Activated naive CD8-positive, alpha-beta T cell treated with anti-CD3 and anti-CD28 coated beads for 36 hours (primary cell): ENCODE measurements around the gene DCAF6. TPM values are rescaled to one million over a fixed set of nuclear protein-coding genes. Genes with fewer than 3 reads are reported as not detected.

Experiments
- DNase-seq: peaks from one replicate; pipeline ENCODE4 v3.0.0; 2021
- H3K27ac Mint-ChIP-seq: one replicate; pipeline ENCODE4 v1.8.0; 2022; ENCODE audit warnings: mild to moderate bottlenecking, moderate library complexity, mixed read lengths
- H3K27me3 Mint-ChIP-seq: one replicate; pipeline ENCODE4 v1.8.0; 2022; ENCODE audit warnings: mild to moderate bottlenecking, mixed read lengths
- H3K36me3 Mint-ChIP-seq: one replicate; pipeline ENCODE4 v1.8.0; 2021; ENCODE audit warnings: mild to moderate bottlenecking, mixed read lengths
- H3K4me1 Mint-ChIP-seq: one replicate; pipeline ENCODE4 v1.8.0; 2021; ENCODE audit warnings: mixed read lengths
- H3K4me3 Mint-ChIP-seq: one replicate; pipeline ENCODE4 v1.8.0; 2022; ENCODE audit warnings: mild to moderate bottlenecking, moderate library complexity, mixed read lengths
- H3K9me3 Mint-ChIP-seq: one replicate; pipeline ENCODE4 v1.8.0; 2022; ENCODE audit warnings: mixed read lengths
- total RNA-seq, 2 experiments: library from RNA; stranded (reverse); gene quantifications; one replicate each; pipeline ENCODE4 v1.2.3, GENCODE V29; 2021

DCAF6 gene
- total RNA-seq, 2 experiments from 2014 or later: 23.3 to 24.3 TPM

GRCh38 chr1:167935216-167936067 is 1.0 kb upstream of the DCAF6 start:
- H3K9me3 Mint-ChIP-seq: no peaks in the 10 kb centered on the region
- peak overlapping the region; percentile 96 for H3K4me3 Mint-ChIP-seq
- H3K4me1 Mint-ChIP-seq: peaks cover 22% of the 10 kb centered on the region
- H3K27ac Mint-ChIP-seq: peak overlapping the region; percentile 100
- peaks cover 6% of the 10 kb centered on the region for H3K36me3 Mint-ChIP-seq
- peak; percentile 51 for DNase-seq
- H3K27me3 Mint-ChIP-seq: no peaks in the 10 kb centered on the region

DNA sequence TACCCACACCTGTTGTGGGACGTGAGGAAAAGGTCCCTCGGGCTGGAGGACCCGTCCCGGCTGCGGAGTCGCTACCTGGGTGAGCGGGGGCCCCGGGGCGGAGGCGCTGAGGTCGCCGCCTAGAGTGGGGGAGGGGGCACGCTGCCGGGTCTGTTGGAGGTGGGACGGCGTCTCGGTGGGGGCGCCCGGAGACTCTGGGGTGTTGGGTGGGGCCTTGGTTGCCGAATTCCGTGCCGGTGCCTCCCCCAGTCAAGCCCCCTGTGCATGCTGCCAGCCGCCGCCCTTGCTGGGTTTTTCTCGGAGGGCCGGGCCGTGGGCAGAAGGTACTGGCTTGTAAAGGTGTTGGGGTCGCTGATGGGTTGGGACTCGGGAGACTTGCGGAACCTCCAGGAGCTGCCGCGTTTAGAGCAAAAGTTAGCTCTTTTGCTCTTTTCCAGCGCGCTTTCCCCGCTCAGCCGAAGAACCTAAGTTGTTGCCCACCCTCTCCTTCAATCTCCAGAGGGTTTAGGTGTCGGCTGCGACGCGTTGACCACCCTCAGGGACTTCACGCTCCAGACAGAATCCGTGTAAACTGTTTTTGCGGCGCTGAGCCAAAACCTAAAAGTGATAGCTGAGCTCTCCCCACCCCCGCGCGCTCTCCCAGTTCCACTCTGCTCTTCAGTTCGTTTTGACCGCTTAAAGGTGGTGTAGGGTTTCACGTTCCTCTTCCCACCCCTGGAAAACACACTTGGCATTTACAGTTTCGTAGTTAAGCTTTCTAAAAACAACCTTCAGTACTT is 636 bp downstream of the DCAF6 start, which contains the start of gene MPC2:
Gene MPC2, minus strand, starts transcription at position 143 of the 779 bp plus-strand sequence. CDS start 1,231 bp downstream, outside the sequence.
- Mint-ChIP-seq H3K4me3 (peak within 1 kb of the TSS; percentile 96), H3K36me3 (peaks cover 8% of the 10 kb centered on the region), H3K4me1 (peaks cover 31% of the 10 kb centered on the region), H3K9me3 (no peaks in the 10 kb centered on the region), H3K27ac (peak within 1 kb of the TSS; percentile 100), H3K27me3 (no peaks in the 10 kb centered on the region)
- DNase-seq: peak; percentile 77

DNA sequence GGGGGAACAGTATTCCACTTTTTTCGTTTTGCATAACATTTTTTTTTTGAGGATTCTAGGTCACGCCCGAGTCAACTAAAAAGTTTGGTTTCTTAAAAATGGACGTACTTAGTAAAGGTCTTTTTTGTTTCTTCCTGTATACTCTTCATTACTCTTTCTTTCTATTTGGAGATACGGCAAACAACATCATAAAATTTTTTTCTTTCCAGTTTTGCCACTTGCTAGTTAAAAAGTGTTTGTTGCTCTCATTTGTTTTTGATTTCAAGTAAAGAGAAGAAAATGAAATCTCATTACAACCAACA is 1.2 kb downstream of the DCAF6 start:
- H3K9me3 Mint-ChIP-seq: no peaks in the 10 kb centered on the region
- peak overlapping the region; percentile 96 for H3K4me3 Mint-ChIP-seq
- H3K27ac Mint-ChIP-seq: peak overlapping the region; percentile 100
- peaks cover 29% of the 10 kb centered on the region for H3K4me1 Mint-ChIP-seq
- no peaks in the 10 kb centered on the region for H3K27me3 Mint-ChIP-seq
- peaks cover 8% of the 10 kb centered on the region for H3K36me3 Mint-ChIP-seq
- DNase-seq: no peak

- Mint-ChIP-seq H3K4me1 (peaks cover 27% of the 10 kb centered on the region), H3K4me3 (peak overlapping the region; percentile 96), H3K9me3 (no peaks in the 10 kb centered on the region), H3K27ac (peak overlapping the region; percentile 38), H3K36me3 (peaks cover 6% of the 10 kb centered on the region), H3K27me3 (no peaks in the 10 kb centered on the region)
- no peak for DNase-seq
These were observed 1.7 kb downstream of the DCAF6 start for GRCh38 chr1:167938080-167938636.

DNA sequence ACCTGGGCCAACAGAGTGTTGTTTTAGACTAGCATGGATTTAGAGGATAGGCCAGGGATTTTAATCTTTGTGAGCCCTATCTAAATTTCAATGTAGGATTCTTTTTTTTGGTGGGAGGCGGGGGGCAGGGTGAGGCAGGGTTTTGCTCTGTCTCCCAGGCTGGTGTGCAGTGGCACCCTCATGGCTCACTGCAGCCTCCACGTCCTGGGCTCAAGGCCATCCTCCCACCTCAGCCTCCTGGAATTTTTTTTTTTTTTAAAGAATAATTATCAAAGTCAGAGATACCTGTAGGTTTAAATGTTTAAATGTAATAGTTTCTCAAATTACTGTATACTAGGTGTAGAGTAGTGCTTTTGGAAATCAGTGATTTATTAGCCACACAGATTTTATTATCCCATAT is 3.8 kb downstream of the DCAF6 start:
- H3K36me3 Mint-ChIP-seq: peaks cover 15% of the 10 kb centered on the region
- H3K27me3 Mint-ChIP-seq: no peaks in the 10 kb centered on the region
- DNase-seq: no peak
- H3K27ac Mint-ChIP-seq: no peak overlapping the region
- H3K4me1 Mint-ChIP-seq: peaks cover 16% of the 10 kb centered on the region
- no peak overlapping the region for H3K4me3 Mint-ChIP-seq
- no peaks in the 10 kb centered on the region for H3K9me3 Mint-ChIP-seq

GRCh38 chr1:167943541-167943940 is 7.1 kb downstream of the DCAF6 start:
- H3K27ac Mint-ChIP-seq: no peak overlapping the region
- no peaks in the 10 kb centered on the region for H3K27me3 Mint-ChIP-seq
- no peaks in the 10 kb centered on the region for H3K9me3 Mint-ChIP-seq
- no peak for DNase-seq
- peaks cover 23% of the 10 kb centered on the region for H3K36me3 Mint-ChIP-seq
- H3K4me3 Mint-ChIP-seq: no peak overlapping the region
- H3K4me1 Mint-ChIP-seq: peaks cover 31% of the 10 kb centered on the region

- peaks cover 26% of the 10 kb centered on the region for H3K4me1 Mint-ChIP-seq
- H3K36me3 Mint-ChIP-seq: peaks cover 25% of the 10 kb centered on the region
- no peaks in the 10 kb centered on the region for H3K27me3 Mint-ChIP-seq
- no peak overlapping the region for H3K4me3 Mint-ChIP-seq
- H3K9me3 Mint-ChIP-seq: no peaks in the 10 kb centered on the region
- no peak for DNase-seq
- H3K27ac Mint-ChIP-seq: no peak overlapping the region
These were observed 11.2 kb downstream of the DCAF6 start for GRCh38 chr1:167947733-167948132.

GRCh38 chr1:167949785-167950184 is 13.3 kb downstream of the DCAF6 start:
- Mint-ChIP-seq H3K4me3 (no peak overlapping the region), H3K36me3 (peaks cover 29% of the 10 kb centered on the region), H3K9me3 (no peaks in the 10 kb centered on the region), H3K27ac (no peak overlapping the region), H3K27me3 (no peaks in the 10 kb centered on the region), H3K4me1 (peaks cover 26% of the 10 kb centered on the region)
- DNase-seq: no peak

DNA sequence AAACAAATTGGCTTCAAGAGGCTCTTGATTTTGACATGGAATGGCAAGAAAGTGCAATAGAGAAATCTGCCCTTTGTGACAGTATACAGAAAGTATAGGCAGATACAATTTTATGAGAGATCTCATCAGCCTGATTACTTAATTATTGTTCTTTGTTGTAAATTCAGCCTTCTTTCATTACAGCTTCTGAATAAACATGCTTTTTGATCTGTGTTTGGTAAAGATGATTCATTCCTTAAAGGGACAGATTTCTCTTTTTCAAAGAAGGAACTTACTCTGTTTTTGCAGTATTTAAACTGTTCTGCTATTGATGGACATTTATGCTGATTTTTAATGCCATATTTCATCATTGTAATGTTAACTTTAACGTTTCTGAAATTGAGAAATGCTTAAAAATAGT is 14.1 kb downstream of the DCAF6 start:
- Mint-ChIP-seq H3K36me3 (peaks cover 30% of the 10 kb centered on the region), H3K27me3 (no peaks in the 10 kb centered on the region), H3K27ac (no peak overlapping the region), H3K4me3 (no peak overlapping the region), H3K4me1 (peaks cover 26% of the 10 kb centered on the region), H3K9me3 (no peaks in the 10 kb centered on the region)
- DNase-seq: no peak

GRCh38 chr1:167955915-167956314 is 19.4 kb downstream of the DCAF6 start:
- Mint-ChIP-seq H3K9me3 (no peaks in the 10 kb centered on the region), H3K4me1 (peaks cover 12% of the 10 kb centered on the region), H3K4me3 (no peak overlapping the region), H3K27ac (no peak overlapping the region), H3K36me3 (peaks cover 46% of the 10 kb centered on the region), H3K27me3 (no peaks in the 10 kb centered on the region)
- DNase-seq: no peak

- Mint-ChIP-seq H3K4me1 (peaks cover 16% of the 10 kb centered on the region), H3K9me3 (no peaks in the 10 kb centered on the region), H3K36me3 (peaks cover 46% of the 10 kb centered on the region), H3K4me3 (no peak overlapping the region), H3K27me3 (no peaks in the 10 kb centered on the region), H3K27ac (no peak overlapping the region)
- no peak for DNase-seq
These were observed 21.2 kb downstream of the DCAF6 start for GRCh38 chr1:167957710-167958109.

GRCh38 chr1:167964646-167965045 is 28.2 kb downstream of the DCAF6 start:
- Mint-ChIP-seq H3K27me3 (no peaks in the 10 kb centered on the region), H3K4me3 (no peak overlapping the region), H3K4me1 (peaks cover 7% of the 10 kb centered on the region), H3K9me3 (no peaks in the 10 kb centered on the region), H3K27ac (no peak overlapping the region), H3K36me3 (peaks cover 22% of the 10 kb centered on the region)
- no peak for DNase-seq

DNA sequence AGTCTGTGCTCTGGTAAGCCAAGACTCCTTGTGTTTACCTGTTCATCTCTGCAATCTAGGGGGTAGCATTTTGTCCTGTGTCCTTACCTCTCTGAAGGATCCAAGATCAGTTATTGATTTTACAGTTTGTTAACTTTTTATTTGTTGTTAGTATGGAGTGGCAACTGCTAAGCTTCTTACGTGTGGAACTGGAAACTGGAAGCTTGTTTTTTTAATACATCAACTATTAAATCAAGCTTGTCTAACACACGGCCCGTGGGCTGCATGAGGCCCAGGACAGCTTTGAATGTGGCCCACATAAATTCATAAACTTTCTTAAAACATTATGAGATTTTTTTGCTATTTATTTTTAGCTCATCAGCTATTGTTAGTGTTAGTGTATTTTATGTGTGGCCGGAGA is 29.6 kb downstream of the DCAF6 start:
- no peaks in the 10 kb centered on the region for H3K9me3 Mint-ChIP-seq
- H3K4me3 Mint-ChIP-seq: no peak overlapping the region
- no peaks in the 10 kb centered on the region for H3K27me3 Mint-ChIP-seq
- peaks cover 7% of the 10 kb centered on the region for H3K4me1 Mint-ChIP-seq
- no peak overlapping the region for H3K27ac Mint-ChIP-seq
- no peak for DNase-seq
- peaks cover 17% of the 10 kb centered on the region for H3K36me3 Mint-ChIP-seq

GRCh38 chr1:167968569-167968968 is 32.1 kb downstream of the DCAF6 start:
- DNase-seq: no peak
- peaks cover 13% of the 10 kb centered on the region for H3K36me3 Mint-ChIP-seq
- peaks cover 3% of the 10 kb centered on the region for H3K4me1 Mint-ChIP-seq
- H3K27me3 Mint-ChIP-seq: no peaks in the 10 kb centered on the region
- no peak overlapping the region for H3K4me3 Mint-ChIP-seq
- H3K27ac Mint-ChIP-seq: no peak overlapping the region
- no peaks in the 10 kb centered on the region for H3K9me3 Mint-ChIP-seq

DNA sequence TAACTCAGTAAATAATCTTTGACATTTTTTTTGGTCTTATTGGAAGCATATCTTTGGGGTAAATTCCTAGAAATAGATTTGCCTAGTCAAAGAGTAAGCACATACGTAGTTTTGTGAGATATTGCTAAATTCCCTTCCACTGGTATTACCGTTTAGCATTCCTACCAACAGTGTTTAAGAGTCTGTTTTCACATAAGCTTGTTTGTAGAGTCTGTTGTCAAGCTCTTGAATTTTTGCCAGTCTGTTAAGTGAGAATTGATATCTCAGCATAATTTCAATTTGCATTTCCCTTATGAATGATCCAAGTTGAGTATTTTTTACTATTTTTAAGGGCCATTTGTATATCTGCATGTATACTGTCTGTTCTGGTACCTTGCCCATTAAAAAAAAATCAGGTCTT is 37.3 kb downstream of the DCAF6 start:
- H3K9me3 Mint-ChIP-seq: peaks cover 3% of the 10 kb centered on the region
- H3K4me3 Mint-ChIP-seq: no peak overlapping the region
- no peak for DNase-seq
- H3K36me3 Mint-ChIP-seq: peaks cover 24% of the 10 kb centered on the region
- H3K4me1 Mint-ChIP-seq: peaks cover 1% of the 10 kb centered on the region
- H3K27me3 Mint-ChIP-seq: no peaks in the 10 kb centered on the region
- H3K27ac Mint-ChIP-seq: no peak overlapping the region
